SK-N-SH (cell line): Measurements from ENCODE around the gene MTFMT. TPM values are rescaled to one million over a fixed set of nuclear protein-coding genes. Genes with fewer than 3 reads are reported as not detected.

Experiments used
- CTCF ChIA-PET: fragments of 300-600, 350-600 bp; formaldehyde crosslinking; extraction: SDS; loops from one replicate; lab custom pipeline; 2021; lab: Yijun Ruan, JAX
- POLR2A ChIA-PET: fragments of 350-600 bp; sonication (Branson Sonifier 250); formaldehyde crosslinking; extraction: SDS; loops from one replicate; lab custom pipeline; 2020; ENCODE audit warnings: antibody characterized with exemption, inconsistent platforms; lab: Yijun Ruan, JAX
- DNase-seq: peaks from one replicate; pipeline ENCODE4 v3.0.0; 2012
- H2AFZ ChIP-seq: fragments of 200-600 bp; sonication (generic); 2 replicates; pipeline ENCODE4 v1.8.1; 2016; ENCODE audit warnings: antibody characterized with exemption, mild to moderate bottlenecking, low read depth
- H3F3A ChIP-seq: fragments of 200-600 bp; sonication (generic); replicated peaks from 2 replicates; pipeline ENCODE3; 2016; ENCODE audit warnings: antibody characterized with exemption, mild to moderate bottlenecking; ENCODE audit not compliant: insufficient read depth
- H3K27ac ChIP-seq, 2 experiments: fragments of 200-500 bp in 1 of 2; fragments of 200-600 bp in 1 of 2; sonication (Bioruptor generic) in 1 of 2; sonication (generic), shearing (Covaris generic) in 1 of 2; 2 replicates each; pipeline versions ENCODE4 v1.5.1 to v1.6.1; 2014 to 2016; ENCODE audit warnings: low read depth in 2 of 2, inconsistent platforms in 1 of 2, low read length in 1 of 2, mild to moderate bottlenecking in 1 of 2, mixed read lengths in 1 of 2
- H3K27me3 ChIP-seq: fragments of 200-600 bp; sonication (generic), shearing (Covaris generic); 2 replicates; pipeline ENCODE4 v1.6.1; 2016; ENCODE audit warnings: mixed run types; ENCODE audit not compliant: insufficient read depth
- H3K36me3 ChIP-seq, 2 experiments: fragments of 200-500 bp in 1 of 2; fragments of 200-600 bp in 1 of 2; sonication (Bioruptor generic) in 1 of 2; sonication (generic) in 1 of 2; replicated peaks in 1 of 2; 2 replicates each; pipeline versions ENCODE3 to v1.5.1; 2014 to 2016; ENCODE audit warnings: low read length in 1 of 2, mild to moderate bottlenecking in 1 of 2; ENCODE audit not compliant: insufficient read depth in 2 of 2, control insufficient read depth in 1 of 2
- H3K4me1 ChIP-seq, 2 experiments: fragments of 200-500 bp in 1 of 2; fragments of 200-600 bp in 1 of 2; sonication (Bioruptor generic) in 1 of 2; sonication (generic), shearing (Covaris generic) in 1 of 2; 2 replicates each; pipeline versions ENCODE4 v1.5.1 to v1.6.1; 2014 to 2016; ENCODE audit warnings: low read depth in 1 of 2, low read length in 1 of 2, mixed run types in 1 of 2; ENCODE audit not compliant: insufficient read depth in 2 of 2, control insufficient read depth in 1 of 2
- H3K4me2 ChIP-seq: fragments of 200-600 bp; sonication (generic), shearing (Covaris generic); 2 replicates; pipeline ENCODE4 v1.6.1; 2017; ENCODE audit warnings: mixed run types
- H3K4me3 ChIP-seq, 2 experiments: fragments of 200-500 bp in 1 of 2; fragments of 200-600 bp in 1 of 2; sonication (Bioruptor generic) in 1 of 2; sonication (generic), shearing (Covaris generic) in 1 of 2; 2 replicates each; pipeline versions ENCODE4 v1.5.1 to v1.8.1; 2014 to 2016; ENCODE audit warnings: low read depth in 2 of 2, inconsistent platforms in 1 of 2, low read length in 1 of 2, mild to moderate bottlenecking in 1 of 2, mixed read lengths in 1 of 2, moderate library complexity in 1 of 2
- H3K79me2 ChIP-seq: fragments of 200-600 bp; sonication (generic); 2 replicates; pipeline ENCODE4 v1.8.1; 2017; ENCODE audit warnings: mild to moderate bottlenecking; ENCODE audit not compliant: insufficient read depth
- H3K9ac ChIP-seq: fragments of 200-600 bp; sonication (generic); 2 replicates; pipeline ENCODE4 v1.6.1; 2017; ENCODE audit warnings: mixed run types
- H3K9me2 ChIP-seq: fragments of 200-600 bp; sonication (generic); 2 replicates; pipeline ENCODE4 v1.6.1; 2017; ENCODE audit warnings: mixed run types
- H3K9me3 ChIP-seq: fragments of 200-600 bp; sonication (generic); 2 replicates; pipeline ENCODE4 v1.6.1; 2017; ENCODE audit warnings: mixed run types, mild to moderate bottlenecking, moderate library complexity
- H4K20me1 ChIP-seq: fragments of 200-600 bp; sonication (generic); 2 replicates; pipeline ENCODE4 v1.6.1; 2017; ENCODE audit warnings: mild to moderate bottlenecking, mixed run types; ENCODE audit not compliant: insufficient read depth
- ELF1 ChIP-seq: IDR thresholded peaks from 2 replicates; pipeline ENCODE4 v1.4.0; 2012
- EP300 ChIP-seq, 2 experiments: IDR thresholded peaks; 2 replicates each; pipeline versions ENCODE4 v1.4.0 to v1.6.1; 2012; ENCODE audit warnings: borderline replicate concordance in 1 of 2, low read depth in 1 of 2, low read length in 1 of 2
- EZH2phosphoT487 ChIP-seq: fragments of 200-600 bp; sonication (generic); IDR thresholded peaks from 2 replicates; pipeline ENCODE4 v1.6.1; 2017; ENCODE audit warnings: low read depth, mixed run types, mild to moderate bottlenecking, antibody characterized with exemption, moderate library complexity, borderline replicate concordance
- GATA2 ChIP-seq: sonication (generic); formaldehyde crosslinking; IDR thresholded peaks from 2 replicates; pipeline ENCODE4 v1.5.0; 2020; ENCODE audit warnings: mild to moderate bottlenecking, missing genetic modification reagents
- IRF3 ChIP-seq: fragments of 150-350 bp; IDR thresholded peaks from 2 replicates; pipeline ENCODE4 v1.6.1; 2016; ENCODE audit warnings: mild to moderate bottlenecking, low read depth, low read length
- JUND ChIP-seq: IDR thresholded peaks from 2 replicates; pipeline ENCODE4 v1.4.0; 2012
- MEF2A ChIP-seq: IDR thresholded peaks from 2 replicates; pipeline ENCODE4 v1.4.0; 2012; ENCODE audit warnings: low read depth, borderline replicate concordance
- NFIC ChIP-seq: IDR thresholded peaks from 2 replicates; pipeline ENCODE4 v1.4.0; 2012; ENCODE audit warnings: borderline replicate concordance
- PBX3 ChIP-seq: IDR thresholded peaks from 2 replicates; pipeline ENCODE4; 2012
- POLR2AphosphoS5 ChIP-seq: IDR thresholded peaks from 2 replicates; pipeline ENCODE4 v1.6.1; 2012; ENCODE audit warnings: low read depth, low read length
- RAD21 ChIP-seq: IDR thresholded peaks from 2 replicates; pipeline ENCODE4 v1.6.1; 2012; ENCODE audit warnings: mild to moderate bottlenecking, low read length
- RFX5 ChIP-seq: IDR thresholded peaks from 2 replicates; pipeline ENCODE4 v1.6.1; 2012; ENCODE audit warnings: mild to moderate bottlenecking, improper control_type of control experiment, low read length
- RXRA ChIP-seq: IDR thresholded peaks from 2 replicates; pipeline ENCODE4 v1.4.0; 2012; ENCODE audit warnings: low read depth, mild to moderate bottlenecking, borderline replicate concordance
- SIN3A ChIP-seq: IDR thresholded peaks from 2 replicates; pipeline ENCODE4 v1.6.1; 2012; ENCODE audit warnings: low read depth, mild to moderate bottlenecking, low read length, moderate library complexity, borderline replicate concordance
- SMC3 ChIP-seq: IDR thresholded peaks from 2 replicates; pipeline ENCODE4 v1.6.1; 2012; ENCODE audit warnings: low read depth, low read length, improper control_type of control experiment
- USF2 ChIP-seq: fragments of 150-350 bp; IDR thresholded peaks from 2 replicates; pipeline ENCODE4 v1.6.1; 2017; ENCODE audit warnings: antibody characterized with exemption, low read length, low read depth, borderline replicate concordance
- WGBS: methylation state at CpG from one replicate; pipeline ENCODE4 v1.1.6; 2017; ENCODE audit warnings: low lambda C conversion rate; 5-methylcytosine and 5-hydroxymethylcytosine counted together
- polyA plus RNA-seq, 3 experiments: library from polyadenylated mRNA; depleted of rRNA; stranded (reverse); fragments of >200 nt; gene quantifications; 2 replicates each; pipeline ENCODE4 v1.2.3, GENCODE V29; 2012

MTFMT gene
- polyA plus RNA-seq, 1 of the 3 experiments (the other 2 are of a cell fraction): 12.1 TPM

GRCh38 chr15:65056106-65056505, 26.7 kb upstream of the MTFMT start:
- ChIA-PET POLR2A (no interaction called here), CTCF (interaction anchor here (0.9 to 9.3 kb wide), 6 partner anchors 9 to 64 kb away, joined by 3 to 109 read pairs (median 64); partner anchors contain the start of genes KBTBD13 and RASL12)
- no peaks in the 10 kb centered on the region for H3K9me2 ChIP-seq
- no peaks in the 10 kb centered on the region for H3K79me2 ChIP-seq
- H3K9ac ChIP-seq: no peak overlapping the region
- H3K4me2 ChIP-seq: no peak overlapping the region
- H3K4me1 ChIP-seq: peaks cover 0 to 4% of the 10 kb centered on the region in 2 experiments; a peak in 1 of 4 replicates
- H2AFZ ChIP-seq: no peak overlapping the region
- no peak overlapping the region for H3K27ac ChIP-seq
- no peak for TF ChIP-seq GATA2
- no peak for TF ChIP-seq MEF2A
- TF ChIP-seq RXRA: no peak
- no peak for TF ChIP-seq RAD21
- TF ChIP-seq SMC3: no peak
- TF ChIP-seq EZH2phosphoT487: no peak
- TF ChIP-seq NFIC: no peak
- TF ChIP-seq SIN3A: no peak
- TF ChIP-seq PBX3: no peak
- no peak for TF ChIP-seq IRF3
- TF ChIP-seq POLR2AphosphoS5: no peak
- H3F3A ChIP-seq: no peaks in the 10 kb centered on the region
- no peaks in the 10 kb centered on the region for H3K27me3 ChIP-seq
- no peaks in the 10 kb centered on the region for H3K36me3 ChIP-seq
- no peak overlapping the region for H3K4me3 ChIP-seq
- H4K20me1 ChIP-seq: no peaks in the 10 kb centered on the region
- 76% methylated on average over 7 of the region's 9 CpGs for WGBS
- H3K9me3 ChIP-seq: no peaks in the 10 kb centered on the region
- peak; percentile 9 for DNase-seq

GRCh38 chr15:65055201-65055870, 25.9 kb upstream of the MTFMT start:
- TF ChIP-seq NFIC: no peak
- TF ChIP-seq SIN3A: no peak
- no peak for TF ChIP-seq USF2
- TF ChIP-seq ELF1: no peak
- TF ChIP-seq IRF3: no peak
- no peak for TF ChIP-seq POLR2AphosphoS5
- no peak for TF ChIP-seq JUND
- no peak for TF ChIP-seq MEF2A
- no peak for TF ChIP-seq GATA2
- no peak for TF ChIP-seq EP300 (IDR thresholded peaks at IDR 0.05; ENCODE audit: borderline replicate concordance in 1 of 2, low read depth in 1 of 2, low read length in 1 of 2)
- no peak for TF ChIP-seq RFX5
- no peak for TF ChIP-seq RAD21
- Histone ChIP-seq H3K9ac (no peak overlapping the region), H3F3A (no peaks in the 10 kb centered on the region), H3K27me3 (no peaks in the 10 kb centered on the region), H3K4me1 (peaks cover 0 to 4% of the 10 kb centered on the region in 2 experiments; a peak in 1 of 4 replicates), H3K4me3 (no peak overlapping the region), H2AFZ (no peak overlapping the region), H3K27ac (no peak overlapping the region), H3K9me3 (no peaks in the 10 kb centered on the region), H3K4me2 (no peak overlapping the region), H3K79me2 (no peaks in the 10 kb centered on the region), H4K20me1 (no peaks in the 10 kb centered on the region), H3K9me2 (no peaks in the 10 kb centered on the region), H3K36me3 (no peaks in the 10 kb centered on the region)
- POLR2A ChIA-PET: interaction anchor here (0.6 kb wide), 1 partner anchor 35 kb away, joined by 4 read pairs; no protein-coding TSS in a partner anchor
- DNase-seq: peak; percentile 17
- CTCF ChIA-PET: interaction anchor here (0.7 to 9.3 kb wide), 27 partner anchors 9 to 323 kb away, joined by 3 to 109 read pairs (median 5); partner anchors contain the start of genes KBTBD13, PARP16, PDCD7 and RASL12
- 49% methylated on average over 3 of the region's 6 CpGs for WGBS
